Astrocyte (in vitro differentiated cells and primary cell): ENCODE results near the gene HOXD9. TPM values are rescaled to one million over a fixed set of nuclear protein-coding genes. Genes with fewer than 3 reads are reported as not detected.

Experiments used
- DNase-seq: peaks from one replicate; pipeline ENCODE4 v3.0.0-alpha.2; 2010; ENCODE audit warnings: low read depth
- FAIRE-seq: peaks from 2 replicates; lab custom pipeline; 2011; peaks lifted over from hg19 to GRCh38; lab: Jason Lieb, UNC
- H2AFZ ChIP-seq: 2 replicates; pipeline ENCODE4 v1.6.0; 2012; ENCODE audit warnings: low read depth, low read length, inconsistent platforms
- H3K27ac ChIP-seq: 2 replicates; pipeline ENCODE4 v1.5.1; 2011; ENCODE audit warnings: low read depth, low read length, inconsistent platforms
- H3K27me3 ChIP-seq: 2 replicates; pipeline ENCODE4 v1.6.0; 2011; ENCODE audit warnings: low read length, inconsistent platforms; ENCODE audit not compliant: insufficient read depth
- H3K36me3 ChIP-seq: 2 replicates; pipeline ENCODE4 v1.5.1; 2011; ENCODE audit warnings: low read length, inconsistent platforms; ENCODE audit not compliant: insufficient read depth
- H3K4me1 ChIP-seq: 2 replicates; pipeline ENCODE4 v1.5.1; 2011; ENCODE audit warnings: low read length, inconsistent platforms; ENCODE audit not compliant: insufficient read depth
- H3K4me2 ChIP-seq: 2 replicates; pipeline ENCODE4 v1.6.0; 2012; ENCODE audit warnings: low read length, inconsistent platforms
- H3K4me3 ChIP-seq: 2 replicates; pipeline ENCODE4 v1.5.1; 2011; ENCODE audit warnings: low read depth, mild to moderate bottlenecking, low read length, inconsistent platforms; ENCODE audit not compliant: insufficient read depth
- H3K79me2 ChIP-seq: 2 replicates; pipeline ENCODE4 v1.6.0; 2012; ENCODE audit warnings: mild to moderate bottlenecking, low read length, inconsistent platforms; ENCODE audit not compliant: insufficient read depth
- H3K9ac ChIP-seq: 2 replicates; pipeline ENCODE4 v1.6.0; 2012; ENCODE audit warnings: mild to moderate bottlenecking, low read length, inconsistent platforms
- H3K9me3 ChIP-seq: 2 replicates; pipeline ENCODE4 v1.5.1; 2012; ENCODE audit warnings: low read depth, mild to moderate bottlenecking, low read length, inconsistent platforms; ENCODE audit not compliant: insufficient read depth
- H4K20me1 ChIP-seq: 2 replicates; pipeline ENCODE4 v1.6.0; 2012; ENCODE audit warnings: low read length, inconsistent platforms; ENCODE audit not compliant: insufficient read depth
- H3K27ac Mint-ChIP-seq: one replicate; pipeline ENCODE4 v1.8.0; 2021; ENCODE audit warnings: mild to moderate bottlenecking, mixed read lengths; ENCODE audit not compliant: unreplicated experiment
- H3K27me3 Mint-ChIP-seq: one replicate; pipeline ENCODE4 v1.8.0; 2021; ENCODE audit warnings: low read depth, mixed read lengths; ENCODE audit not compliant: unreplicated experiment
- H3K36me3 Mint-ChIP-seq: one replicate; pipeline ENCODE4 v1.8.0; 2021; ENCODE audit warnings: low read depth, mixed read lengths; ENCODE audit not compliant: unreplicated experiment
- H3K4me1 Mint-ChIP-seq: one replicate; pipeline ENCODE4 v1.8.0; 2021; ENCODE audit warnings: low read depth, mixed read lengths; ENCODE audit not compliant: unreplicated experiment
- H3K4me3 Mint-ChIP-seq: one replicate; pipeline ENCODE4 v1.8.0; 2021; ENCODE audit warnings: mild to moderate bottlenecking, moderate library complexity, mixed read lengths; ENCODE audit not compliant: unreplicated experiment
- H3K9me3 Mint-ChIP-seq: one replicate; pipeline ENCODE4 v1.8.0; 2021; ENCODE audit warnings: mild to moderate bottlenecking, mixed read lengths; ENCODE audit not compliant: unreplicated experiment
- EZH2 ChIP-seq: IDR thresholded peaks from 2 replicates; pipeline ENCODE4 v1.6.1; 2012; ENCODE audit warnings: mild to moderate bottlenecking, low read length, inconsistent platforms; ENCODE audit not compliant: insufficient read depth
- total RNA-seq: library from RNA; stranded (reverse); gene quantifications from 2 replicates; pipeline ENCODE4 v1.2.1, GENCODE V29; 2021
- TF ChIP-seq, protein P1 (sequence below): IDR thresholded peaks from 2 replicates; pipeline ENCODE4 v1.5.1; 2011; ENCODE audit warnings: low read depth, mild to moderate bottlenecking, inconsistent platforms, low read length, moderate library complexity; ENCODE audit not compliant: insufficient read depth

The HOXD9 gene
- total RNA-seq, 1 donor from 2014 or later = not detected

DNA sequence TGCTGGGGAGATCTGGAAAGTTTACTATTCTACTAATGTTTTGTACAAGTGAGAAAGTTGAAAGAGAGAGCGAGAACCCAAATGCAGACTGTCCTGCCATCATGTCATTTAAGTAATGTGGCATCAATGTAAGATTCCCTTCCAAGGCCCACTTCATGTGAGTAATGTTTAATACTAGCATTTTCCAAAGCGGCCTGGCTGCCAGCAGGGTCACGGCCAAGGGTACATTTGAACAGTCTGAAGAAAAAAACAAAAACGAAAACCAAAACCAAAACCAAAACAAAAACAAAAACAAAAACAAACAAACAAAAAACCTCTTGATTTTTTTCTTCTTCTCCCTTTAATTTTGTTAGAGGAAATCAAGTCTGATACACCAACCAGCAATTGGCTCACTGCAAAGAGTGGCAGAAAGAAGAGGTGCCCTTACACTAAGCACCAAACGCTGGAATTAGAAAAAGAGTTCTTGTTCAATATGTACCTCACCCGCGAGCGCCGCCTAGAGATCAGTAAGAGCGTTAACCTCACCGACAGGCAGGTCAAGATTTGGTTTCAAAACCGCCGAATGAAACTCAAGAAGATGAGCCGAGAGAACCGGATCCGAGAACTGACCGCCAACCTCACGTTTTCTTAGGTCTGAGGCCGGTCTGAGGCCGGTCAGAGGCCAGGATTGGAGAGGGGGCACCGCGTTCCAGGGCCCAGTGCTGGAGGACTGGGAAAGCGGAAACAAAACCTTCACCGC is 3.7 kb upstream of the HOXD9 start:
- no peak for DNase-seq
- Histone ChIP-seq H3K27me3 (peaks cover 99% of the 10 kb centered on the region), H3K9me3 (peaks cover 9% of the 10 kb centered on the region), H3K36me3 (no peaks in the 10 kb centered on the region), H3K79me2 (no peaks in the 10 kb centered on the region), H3K4me2 (no peak overlapping the region), H3K27ac (no peak overlapping the region), H2AFZ (no peak overlapping the region), H3K9ac (no peak overlapping the region), H3K4me1 (peaks cover 8% of the 10 kb centered on the region), H4K20me1 (no peaks in the 10 kb centered on the region), H3K4me3 (no peak overlapping the region)
- Mint-ChIP-seq H3K4me3 (no peak overlapping the region), H3K9me3 (peaks cover 40% of the 10 kb centered on the region), H3K27me3 (peaks cover 76% of the 10 kb centered on the region), H3K4me1 (no peaks in the 10 kb centered on the region), H3K36me3 (peaks cover 5% of the 10 kb centered on the region), H3K27ac (no peak overlapping the region)
- peak; percentile 51 for TF ChIP-seq EZH2
- TF ChIP-seq, protein P1, sequence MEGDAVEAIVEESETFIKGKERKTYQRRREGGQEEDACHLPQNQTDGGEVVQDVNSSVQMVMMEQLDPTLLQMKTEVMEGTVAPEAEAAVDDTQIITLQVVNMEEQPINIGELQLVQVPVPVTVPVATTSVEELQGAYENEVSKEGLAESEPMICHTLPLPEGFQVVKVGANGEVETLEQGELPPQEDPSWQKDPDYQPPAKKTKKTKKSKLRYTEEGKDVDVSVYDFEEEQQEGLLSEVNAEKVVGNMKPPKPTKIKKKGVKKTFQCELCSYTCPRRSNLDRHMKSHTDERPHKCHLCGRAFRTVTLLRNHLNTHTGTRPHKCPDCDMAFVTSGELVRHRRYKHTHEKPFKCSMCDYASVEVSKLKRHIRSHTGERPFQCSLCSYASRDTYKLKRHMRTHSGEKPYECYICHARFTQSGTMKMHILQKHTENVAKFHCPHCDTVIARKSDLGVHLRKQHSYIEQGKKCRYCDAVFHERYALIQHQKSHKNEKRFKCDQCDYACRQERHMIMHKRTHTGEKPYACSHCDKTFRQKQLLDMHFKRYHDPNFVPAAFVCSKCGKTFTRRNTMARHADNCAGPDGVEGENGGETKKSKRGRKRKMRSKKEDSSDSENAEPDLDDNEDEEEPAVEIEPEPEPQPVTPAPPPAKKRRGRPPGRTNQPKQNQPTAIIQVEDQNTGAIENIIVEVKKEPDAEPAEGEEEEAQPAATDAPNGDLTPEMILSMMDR = peak; percentile 19
- no peak for FAIRE-seq

GRCh38 chr2:176120364-176121189 is 1.9 kb upstream of the HOXD9 start:
- no peaks in the 10 kb centered on the region for H3K4me1 Mint-ChIP-seq
- H3K4me2 ChIP-seq = no peak overlapping the region
- H4K20me1 ChIP-seq = no peaks in the 10 kb centered on the region
- peaks cover 99% of the 10 kb centered on the region for H3K27me3 ChIP-seq
- H3K36me3 Mint-ChIP-seq = peaks cover 5% of the 10 kb centered on the region
- peaks cover 8% of the 10 kb centered on the region for H3K4me1 ChIP-seq
- no peak overlapping the region for H3K27ac Mint-ChIP-seq
- H3K4me3 Mint-ChIP-seq = no peak overlapping the region
- no peaks in the 10 kb centered on the region for H3K79me2 ChIP-seq
- DNase-seq (no peak), FAIRE-seq (no peak)
- no peaks in the 10 kb centered on the region for H3K36me3 ChIP-seq
- no peak overlapping the region for H3K9ac ChIP-seq
- H3K9me3 Mint-ChIP-seq = peaks cover 40% of the 10 kb centered on the region
- no peak overlapping the region for H3K27ac ChIP-seq
- peaks cover 9% of the 10 kb centered on the region for H3K9me3 ChIP-seq
- H3K27me3 Mint-ChIP-seq = peaks cover 76% of the 10 kb centered on the region
- TF ChIP-seq, protein P1 = no peak
- peak; percentile 38 for TF ChIP-seq EZH2
- no peak overlapping the region for H2AFZ ChIP-seq
- no peak overlapping the region for H3K4me3 ChIP-seq
